NCI-H524 treated with DMSO at 0.1 percent for 48 hours (cell line): Measurements from ENCODE around the gene ZNF831.

ENCODE experiments used
- DNase-seq: peaks from one replicate; lab custom pipeline; 2025; lab: John Stamatoyannopoulos, UW

Gene ZNF831

DNA sequence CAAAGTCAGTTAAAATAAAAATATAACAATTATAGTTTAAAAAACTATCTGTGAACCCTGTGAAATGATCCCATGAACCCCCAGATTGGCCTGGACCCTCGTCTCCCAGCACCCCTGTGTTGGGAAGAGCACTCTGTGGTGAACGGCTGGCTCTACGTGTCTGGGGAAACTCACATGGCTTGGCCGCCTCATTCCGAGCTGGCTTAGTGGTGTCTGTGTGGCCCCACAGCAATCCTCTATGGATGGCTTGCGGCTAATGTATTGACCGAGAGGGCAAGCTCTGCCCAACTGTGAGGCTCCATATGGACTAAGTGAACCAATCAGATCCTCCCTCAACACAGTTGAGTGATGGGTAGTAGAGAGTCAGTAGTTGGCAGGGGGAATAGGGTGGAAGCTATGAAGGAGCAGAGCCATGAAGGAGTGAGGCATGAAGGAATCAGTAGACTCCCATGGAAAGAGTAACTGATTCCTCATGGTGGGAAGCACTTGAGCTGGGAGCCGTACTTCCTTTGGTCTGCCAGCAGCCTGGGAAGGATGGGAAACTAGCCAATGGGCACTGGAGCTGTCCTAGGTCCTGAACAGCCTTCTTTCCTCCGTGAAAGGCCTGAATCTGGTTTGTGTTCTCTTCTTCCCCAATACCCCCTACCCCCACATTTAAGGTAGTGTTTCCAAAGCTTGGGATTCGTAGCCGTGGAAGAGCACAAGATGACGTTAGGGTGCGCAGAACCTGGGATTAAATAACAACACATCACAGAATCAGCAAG, 21.6 kb upstream of the ZNF831 start:
- no peak for DNase-seq

DNA sequence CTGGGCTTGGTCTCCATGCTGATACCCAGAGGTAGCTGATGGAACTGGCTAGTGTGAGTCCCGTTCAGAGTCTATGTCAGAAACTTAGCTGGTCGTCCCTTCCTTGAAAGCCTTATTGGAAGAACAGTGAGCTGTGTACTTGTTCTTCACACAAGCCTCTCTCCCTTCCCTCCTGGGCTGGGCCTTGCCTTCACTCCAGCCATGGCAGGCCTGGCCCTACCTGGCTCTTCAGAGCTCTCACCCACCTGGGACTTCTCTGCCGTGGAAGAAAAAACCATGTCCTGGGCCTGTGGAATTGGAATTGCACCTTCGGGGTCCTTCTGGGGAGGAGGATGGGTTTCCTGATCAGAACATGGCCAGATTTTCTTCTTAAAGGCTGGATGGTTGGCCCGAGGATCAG, 20.3 kb upstream of the ZNF831 start:
- DNase-seq: no peak

DNA sequence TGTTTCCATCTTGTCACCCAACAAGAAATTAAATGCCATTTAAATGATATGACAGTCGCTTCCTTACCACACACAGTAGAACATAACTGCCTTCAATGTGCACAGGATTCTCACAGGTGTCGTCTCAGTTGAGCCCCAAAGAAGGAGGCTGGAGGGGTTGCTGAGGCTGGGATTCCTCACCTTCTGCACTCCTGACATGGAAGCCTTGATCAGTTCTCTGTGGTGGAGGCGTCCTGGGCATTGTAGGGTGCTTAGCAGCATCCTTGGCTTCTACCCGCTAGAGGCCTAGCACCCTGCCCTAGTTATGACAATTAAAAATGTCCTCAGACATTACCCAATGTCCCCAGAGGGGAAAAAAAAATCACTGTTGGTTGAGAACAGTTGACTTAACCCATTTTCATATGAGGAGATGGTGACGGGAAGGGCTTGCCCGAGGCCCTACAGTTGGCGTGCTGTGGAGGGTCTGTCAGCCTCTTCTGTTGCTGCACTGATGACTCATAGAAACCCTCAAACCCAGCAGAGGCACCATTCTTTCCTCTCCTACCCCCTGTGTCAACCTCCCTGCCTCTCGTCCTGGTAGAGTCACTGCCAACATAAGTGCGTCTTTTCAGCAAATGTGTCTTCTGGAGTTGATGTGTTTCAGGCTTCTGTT, 19.3 kb upstream of the ZNF831 start:
- no peak for DNase-seq

DNA sequence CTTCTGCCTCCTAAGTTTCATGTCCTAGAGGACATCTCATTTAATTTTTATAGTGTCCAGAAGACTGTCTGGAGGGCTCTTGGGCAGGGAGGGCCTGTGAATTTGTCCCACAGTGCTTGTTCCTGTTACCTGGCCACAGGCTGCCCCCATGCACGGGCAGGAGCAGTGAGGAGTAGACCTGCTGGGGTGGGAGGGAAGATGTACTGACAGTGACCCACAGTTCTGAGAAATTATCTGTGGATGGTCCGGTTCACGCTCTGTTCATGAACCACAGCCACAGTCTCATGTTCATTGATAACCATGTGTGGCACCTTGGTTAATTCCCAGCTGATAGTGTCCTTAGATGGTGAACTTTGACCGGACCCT, 18.8 kb upstream of the ZNF831 start:
- DNase-seq: no peak

DNA sequence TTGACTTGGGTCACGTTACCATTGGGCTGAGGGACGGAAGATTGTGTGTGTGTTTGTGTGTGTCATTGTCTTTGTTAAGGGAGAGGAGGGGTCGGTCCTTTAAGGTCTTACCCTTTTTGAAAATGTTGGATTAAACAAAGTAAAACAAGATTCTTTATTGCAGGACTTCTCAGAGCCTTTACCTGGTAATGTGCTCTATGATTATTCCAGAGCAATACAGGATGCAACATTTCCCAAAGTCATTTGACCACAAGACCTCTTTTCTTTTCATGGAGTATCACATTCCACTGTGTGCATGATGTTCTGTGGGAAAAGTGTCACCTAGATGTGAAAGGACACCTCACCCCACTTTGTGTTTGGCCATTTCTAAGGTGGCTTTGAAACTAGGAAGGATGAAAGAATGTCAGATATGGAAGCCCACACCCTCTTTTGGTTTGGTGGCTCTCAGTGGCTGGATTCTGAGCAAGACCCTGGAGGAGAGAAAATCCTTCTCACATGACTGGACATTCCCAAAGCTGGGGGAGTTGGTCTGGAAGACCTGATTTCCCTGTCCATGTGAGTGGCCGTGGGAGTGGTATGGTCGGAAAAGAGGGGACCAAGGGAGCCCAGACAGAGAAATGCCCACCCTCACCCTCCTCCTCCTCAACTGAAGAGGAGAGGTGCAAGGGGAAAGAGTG, 18.2 kb upstream of the ZNF831 start:
- no peak for DNase-seq

DNA sequence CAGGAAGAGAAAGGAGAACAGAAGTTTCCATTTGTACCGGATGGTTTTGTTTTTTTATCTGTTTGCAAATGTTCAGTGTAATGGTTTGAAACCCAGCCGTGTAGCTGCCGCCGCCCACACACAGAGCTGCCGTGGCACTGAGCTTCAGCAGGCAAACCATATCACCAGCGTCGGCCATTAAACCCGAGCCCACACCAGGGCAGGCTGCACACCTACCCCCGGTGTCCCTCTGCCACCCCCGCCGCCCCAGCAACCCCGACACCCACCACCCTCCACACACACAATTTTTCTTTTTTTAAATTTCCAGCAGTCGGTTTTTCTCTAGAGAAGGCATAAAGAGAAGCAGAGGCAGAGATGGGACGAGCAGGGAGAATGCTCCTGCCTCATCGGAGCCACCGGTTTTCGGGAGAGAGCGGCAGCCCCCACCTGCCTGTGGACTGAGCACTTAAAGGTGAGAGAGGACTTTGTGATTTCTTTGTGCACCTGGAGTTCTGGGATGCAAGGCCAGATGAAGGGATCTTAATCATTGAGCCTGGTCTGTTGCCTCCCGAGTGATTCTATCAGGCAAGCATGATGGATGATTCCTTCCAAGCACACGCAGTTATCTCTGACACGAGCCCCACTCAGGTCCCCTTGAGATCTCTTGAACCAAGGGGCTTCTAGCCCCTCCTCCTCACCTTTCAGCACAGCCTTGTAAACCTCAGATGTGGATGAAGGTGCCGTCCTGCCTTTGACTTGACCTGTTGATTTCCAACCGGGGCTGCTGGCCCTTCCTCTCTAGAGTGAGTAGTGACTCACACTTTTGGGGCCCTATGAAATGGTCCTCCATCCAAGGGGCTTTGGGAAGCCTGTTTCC, 17.5 kb upstream of the ZNF831 start:
- DNase-seq: no peak

DNA sequence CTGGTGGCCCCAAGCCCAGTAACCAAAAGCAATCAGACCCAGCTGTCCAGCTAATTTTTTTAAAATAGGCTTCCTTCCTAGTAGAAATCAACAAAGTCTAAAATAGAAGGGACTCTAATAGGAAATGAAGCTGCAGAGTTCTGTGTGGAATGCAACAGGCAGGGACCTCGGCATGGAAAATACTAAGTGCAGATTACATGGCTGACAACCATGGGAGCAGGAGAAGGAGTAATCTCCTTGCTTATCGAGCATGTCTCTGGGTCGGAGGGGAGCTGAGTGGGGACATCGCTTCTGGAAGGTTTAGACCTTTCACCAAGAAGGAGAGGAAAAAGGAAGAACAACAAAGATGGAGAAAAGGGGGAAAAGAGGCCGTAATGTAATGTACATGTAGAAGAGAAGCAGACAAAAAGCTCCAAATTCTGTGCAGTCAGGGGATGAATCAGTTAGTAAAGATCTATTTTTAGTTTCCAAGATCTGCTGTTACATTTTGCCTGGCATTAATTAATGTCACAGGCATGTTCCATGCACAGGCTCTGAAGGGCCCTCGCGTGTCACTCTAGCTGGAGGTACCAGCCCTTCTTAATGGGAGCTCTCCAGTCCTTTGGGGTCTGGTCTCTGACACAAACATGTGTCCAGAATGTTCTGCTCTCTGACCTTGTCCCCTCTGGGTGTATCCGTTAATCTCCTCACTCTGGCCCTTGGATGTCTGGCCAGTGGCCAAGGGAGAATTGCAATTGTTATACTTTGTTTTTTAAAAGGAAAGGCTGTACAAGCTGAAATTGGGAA, 16.6 kb upstream of the ZNF831 start:
- no peak for DNase-seq

DNA sequence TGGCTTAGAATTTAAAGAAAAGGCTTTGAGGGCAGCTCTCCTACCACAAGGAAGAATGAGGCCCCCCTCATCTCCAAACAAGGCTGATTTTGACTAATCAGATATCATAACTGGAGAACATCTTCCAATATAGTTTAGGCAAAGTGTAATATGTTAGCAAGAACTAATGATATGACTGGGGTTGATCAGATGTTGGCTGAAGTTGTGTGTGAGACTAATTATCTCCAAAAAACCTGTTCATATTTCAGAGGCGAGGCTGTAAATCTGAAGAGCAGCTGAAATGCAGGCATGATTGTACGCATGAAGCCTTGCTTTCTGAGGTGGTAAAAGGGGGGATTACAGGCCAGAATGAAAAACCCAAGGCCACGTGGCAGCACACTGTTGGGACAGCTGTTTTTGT, 16.0 kb upstream of the ZNF831 start:
- DNase-seq: no peak

DNA sequence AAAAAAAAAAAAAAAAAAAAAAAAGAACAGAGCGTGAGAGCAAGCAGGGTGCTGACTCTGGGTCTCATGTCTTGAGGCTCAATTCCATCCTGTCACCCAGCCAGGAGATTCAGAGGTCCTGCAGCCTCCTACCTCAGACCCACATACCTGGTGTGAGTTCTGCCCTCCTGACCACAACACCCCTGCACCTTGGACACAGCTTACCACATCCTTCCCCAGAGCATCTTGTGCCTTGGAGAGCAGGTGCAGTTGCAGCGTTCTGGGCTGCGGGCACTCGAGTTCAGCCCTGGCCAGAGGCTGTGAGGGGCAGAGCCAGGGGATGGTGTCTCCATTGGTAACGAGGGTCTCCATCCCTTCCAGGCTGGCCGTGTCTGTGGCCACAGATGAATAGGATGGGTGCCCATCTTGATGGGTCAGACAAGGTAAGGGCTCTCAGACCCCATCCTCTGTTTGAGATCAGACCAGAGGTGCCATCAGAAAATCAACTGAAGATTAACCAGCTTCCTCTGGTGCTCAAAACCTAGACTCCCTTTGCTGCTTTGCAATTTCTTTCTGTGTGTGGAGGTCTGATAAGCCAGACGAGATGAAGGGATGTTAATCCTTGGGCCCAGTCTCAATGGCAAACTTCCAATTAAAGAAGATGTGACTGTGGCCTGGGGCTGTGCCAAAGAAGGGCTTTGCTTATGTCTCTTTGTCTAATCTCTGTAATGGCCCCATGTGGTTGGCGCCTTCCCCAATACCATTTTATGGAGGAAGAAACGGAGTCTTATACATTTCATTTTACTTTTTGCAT, 14.7 kb upstream of the ZNF831 start:
- DNase-seq: no peak

DNA sequence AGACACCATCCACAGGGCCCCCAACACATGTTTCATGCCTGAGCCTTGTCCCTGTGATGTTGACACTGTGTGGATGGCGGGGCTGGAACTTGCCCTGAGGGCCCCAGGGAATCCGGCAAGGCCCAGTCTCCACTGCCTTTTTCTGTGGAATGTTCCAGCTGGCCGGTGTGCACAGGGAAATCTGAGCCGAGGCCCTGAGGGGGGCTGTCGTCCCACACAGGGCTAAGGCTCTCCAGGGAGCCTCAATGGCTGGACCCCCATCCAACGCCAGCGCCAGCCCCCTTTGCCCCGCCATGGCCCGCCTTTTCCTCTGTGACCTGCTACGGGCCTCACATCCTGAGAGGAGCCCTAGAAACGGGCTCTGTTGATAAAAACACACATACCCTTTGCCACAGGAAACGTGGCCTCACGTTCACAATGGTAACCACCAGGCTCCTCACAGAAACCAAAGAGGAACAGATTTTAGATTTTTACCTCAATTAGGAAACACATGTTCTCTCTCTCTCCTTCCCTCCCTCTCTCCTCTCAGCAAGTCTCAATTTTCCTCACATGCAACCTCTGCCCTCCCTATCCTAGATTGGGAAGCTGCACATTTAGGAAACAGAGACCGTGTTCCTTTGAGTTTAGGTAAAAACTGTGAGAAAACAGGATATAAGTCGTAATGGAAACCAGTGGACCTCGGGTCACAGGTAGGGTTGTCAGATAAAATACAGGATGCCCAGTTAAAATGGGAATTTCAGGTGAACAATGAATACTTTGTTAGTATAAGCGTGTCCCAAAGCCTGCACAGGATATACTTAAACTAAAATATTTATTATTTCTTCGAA, 13.7 kb upstream of the ZNF831 start:
- DNase-seq: no peak

DNA sequence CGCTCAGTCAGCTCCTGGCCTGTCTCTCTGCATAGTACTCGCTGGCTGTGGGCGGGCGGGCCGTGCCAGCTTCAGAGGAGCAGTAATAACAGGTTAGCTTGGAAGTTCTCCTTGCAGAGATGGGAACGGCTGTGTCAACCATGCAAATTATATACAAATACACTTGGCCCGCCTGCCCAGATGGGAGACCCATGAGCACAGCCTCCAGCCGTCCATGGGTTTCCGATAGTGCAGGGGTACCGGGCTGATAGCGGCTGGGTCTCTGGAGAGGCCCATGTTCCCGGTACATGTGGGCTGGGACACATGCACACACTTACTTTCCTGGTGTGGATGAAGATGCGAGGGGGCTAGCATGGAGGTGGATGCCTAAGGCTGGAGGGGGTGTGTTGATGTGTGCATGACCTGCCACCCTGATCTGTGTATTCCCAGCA, 12.8 kb upstream of the ZNF831 start:
- DNase-seq: no peak

DNA sequence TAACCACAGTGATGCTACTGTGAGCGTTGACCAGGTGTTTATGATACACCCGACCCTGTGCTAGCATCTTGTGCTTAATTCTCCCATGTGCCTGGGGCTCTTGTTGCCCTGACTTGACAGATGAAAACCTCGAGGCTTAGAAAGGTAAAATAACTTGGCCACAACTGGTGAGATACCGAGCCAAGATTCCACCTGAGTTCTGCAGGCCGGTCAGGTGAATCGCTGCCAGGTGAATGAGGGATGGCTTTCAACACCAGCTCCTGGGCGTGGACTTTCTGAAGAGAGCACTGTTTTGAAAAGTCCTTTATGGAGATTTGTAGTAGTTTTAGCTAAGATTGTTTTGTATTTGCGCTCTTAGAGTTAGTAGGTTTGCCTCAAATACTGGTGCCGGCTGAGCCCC, 12.2 kb upstream of the ZNF831 start:
- DNase-seq: no peak

DNA sequence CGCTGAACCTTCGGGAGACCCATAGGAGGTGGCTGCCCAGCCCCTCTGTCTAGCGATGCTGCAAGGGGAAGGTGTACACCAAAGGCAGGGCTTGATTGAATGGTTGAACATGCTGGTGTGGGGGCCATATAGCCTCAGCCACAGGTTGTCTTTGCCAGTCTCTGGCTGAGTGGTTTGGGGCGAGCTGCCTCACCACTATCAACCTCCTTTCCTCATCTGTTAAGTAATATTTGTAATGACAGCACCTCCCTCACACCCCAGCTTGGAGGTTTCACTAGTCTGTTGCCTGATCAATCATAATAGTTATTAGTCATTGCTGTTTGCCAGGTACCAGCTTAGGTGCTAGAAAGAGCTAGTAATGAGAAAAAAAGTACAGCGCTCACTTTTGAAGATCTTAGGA, 11.8 kb upstream of the ZNF831 start:
- DNase-seq: no peak

DNA sequence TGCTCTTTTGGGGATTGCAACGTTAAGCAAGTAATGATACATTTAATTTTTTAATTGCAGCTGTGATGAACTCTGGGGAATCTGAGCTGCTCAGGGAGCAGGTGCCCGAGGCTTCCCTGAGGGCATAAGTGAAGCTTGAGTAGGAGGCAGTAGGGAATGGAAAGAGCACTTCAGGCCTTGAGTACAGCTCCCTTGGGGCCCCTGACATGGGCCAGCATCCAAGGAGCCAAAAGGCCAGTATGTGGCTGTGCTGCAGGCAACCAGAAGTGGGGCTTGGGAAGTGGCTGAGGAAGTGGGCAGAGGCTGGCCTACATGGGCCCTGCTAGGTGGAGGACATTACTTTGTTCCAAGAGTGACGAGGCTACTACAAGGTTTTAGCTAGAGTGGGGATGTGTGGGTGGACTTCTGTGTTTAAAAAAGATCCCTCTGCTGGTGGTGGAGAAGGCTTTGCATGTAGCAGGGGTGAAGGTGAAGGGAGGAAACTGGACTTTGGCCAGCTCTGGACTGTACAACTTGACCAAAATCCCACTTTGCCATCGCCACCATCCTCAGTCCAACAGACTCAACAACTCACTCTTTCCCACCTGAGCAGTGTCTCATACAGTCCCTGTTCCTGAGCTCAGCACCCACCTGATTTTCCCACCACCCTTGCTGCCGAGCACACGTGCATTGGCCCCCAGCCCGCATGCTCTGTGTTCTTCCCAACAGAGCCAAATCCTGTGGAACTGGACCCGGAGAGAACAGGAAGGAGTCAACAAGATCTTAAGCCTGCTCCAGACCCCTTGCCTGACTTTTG, 10.9 kb upstream of the ZNF831 start:
- peak; percentile 71 for DNase-seq

DNA sequence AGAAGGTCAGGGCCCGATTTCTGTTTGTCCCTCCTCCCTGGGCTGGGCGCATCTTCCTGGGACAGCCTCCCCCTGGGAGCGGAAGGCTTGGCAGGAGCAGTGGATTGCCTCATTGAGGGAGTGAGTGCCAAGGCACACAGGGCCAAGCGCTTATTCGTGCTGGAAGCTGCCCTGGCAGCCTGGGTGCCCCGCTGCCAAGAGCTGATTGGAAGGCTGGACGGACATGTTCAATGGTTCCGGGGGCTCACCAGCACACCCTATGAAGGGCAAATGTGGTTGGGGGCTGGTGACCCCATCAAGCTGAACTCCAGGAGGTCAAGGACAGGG, 10.3 kb upstream of the ZNF831 start:
- DNase-seq: no peak

DNA sequence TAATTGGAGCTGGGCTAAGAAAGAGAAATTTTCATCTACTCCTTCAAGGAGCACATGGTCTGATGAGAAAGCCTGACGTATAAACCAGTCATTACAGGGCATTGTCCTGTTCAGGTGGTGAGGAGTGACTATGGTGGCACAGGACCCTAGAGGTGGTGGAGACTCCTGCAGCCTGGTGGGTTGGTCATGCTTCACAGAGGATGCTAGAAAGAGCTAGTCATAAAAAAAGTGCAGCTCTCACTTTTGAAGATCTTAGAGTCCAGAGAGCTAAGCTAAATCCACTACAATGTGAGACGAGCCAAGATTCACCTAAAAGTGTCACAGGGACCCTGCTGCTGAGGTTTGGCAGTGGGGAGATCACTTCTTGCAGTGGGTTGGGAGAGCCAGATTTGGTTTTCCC, 9.8 kb upstream of the ZNF831 start:
- no peak for DNase-seq

DNA sequence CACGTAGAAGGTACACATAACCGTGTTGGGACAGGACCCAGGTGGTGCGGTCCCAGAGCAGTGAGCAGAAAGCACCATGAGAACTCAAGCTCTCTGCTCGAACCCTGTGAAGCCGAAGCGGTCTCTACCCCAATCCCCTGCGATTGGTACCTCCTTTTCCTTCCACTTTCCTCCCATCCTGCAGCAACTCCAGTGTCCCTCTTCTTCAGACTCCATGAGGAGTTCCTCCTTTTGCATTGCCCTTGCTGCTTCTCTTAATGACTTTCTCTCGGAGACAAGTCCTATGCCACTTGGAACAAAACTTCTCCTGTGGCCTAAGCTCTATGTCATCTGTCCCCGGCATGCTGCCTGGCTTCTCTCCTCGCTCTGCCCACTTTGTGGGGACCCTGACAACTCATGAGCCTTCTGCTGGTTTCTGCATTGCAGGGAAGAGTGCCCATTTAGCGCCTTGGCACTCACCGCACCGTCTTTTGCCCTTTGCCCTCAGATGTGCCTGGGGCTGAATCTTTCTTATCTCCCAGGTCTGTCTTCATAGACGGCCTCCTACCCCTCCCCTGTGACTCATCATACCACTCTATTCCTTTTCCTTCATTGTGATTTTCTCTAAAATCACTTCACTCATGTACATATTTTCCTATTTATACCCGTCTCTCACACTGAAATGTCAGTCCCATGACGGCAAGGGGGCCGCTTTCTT, 9.2 kb upstream of the ZNF831 start:
- DNase-seq: no peak

DNA sequence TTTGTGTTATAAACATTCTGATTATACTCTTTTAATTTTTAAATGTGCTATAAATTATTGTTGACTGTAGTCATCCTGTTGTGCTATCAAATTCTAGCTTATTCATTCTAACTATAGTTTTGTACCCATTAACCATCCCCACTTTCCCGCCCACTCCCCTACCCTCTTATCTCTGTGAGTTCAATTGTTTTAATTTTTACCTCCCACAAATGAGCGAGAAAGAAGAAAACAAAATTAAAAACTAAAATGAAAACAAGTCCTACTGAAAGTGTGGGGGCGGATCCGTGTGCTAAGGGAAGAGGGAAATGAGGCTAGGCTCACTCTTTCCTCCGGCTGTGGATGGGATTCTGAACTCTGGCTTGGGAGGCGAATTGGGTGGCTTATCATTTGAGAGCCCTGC, 6.6 kb upstream of the ZNF831 start:
- DNase-seq: no peak

DNA sequence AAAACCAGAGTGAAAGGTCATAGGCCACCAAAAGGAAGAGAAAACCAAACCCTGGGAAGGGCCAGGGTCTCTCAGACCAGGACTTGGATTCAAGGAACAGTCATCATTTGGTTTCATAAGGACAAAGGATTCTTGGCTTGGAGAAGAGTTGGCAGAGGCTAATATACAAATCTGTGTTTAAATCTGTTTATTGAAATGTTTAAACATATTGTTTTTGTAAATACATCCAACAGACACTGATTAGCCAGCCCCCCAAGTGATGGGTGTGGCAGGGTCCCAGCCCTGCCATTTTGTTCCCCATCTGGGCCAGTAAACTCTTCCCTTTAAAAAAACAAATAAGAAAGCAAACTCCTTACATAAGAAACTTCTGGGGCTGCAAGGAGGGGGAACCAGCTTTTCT, 6.1 kb upstream of the ZNF831 start:
- DNase-seq: no peak
